Retinal pigment epithelial cell (primary cell): ENCODE measurements around the gene IRX2.

Experiments
- DNase-seq: peaks from one replicate; pipeline ENCODE4 v3.0.0-alpha.2; 2010; ENCODE audit warnings: low read depth
- H3K4me3 ChIP-seq: 2 replicates; pipeline ENCODE4 v1.5.1; 2011; ENCODE audit warnings: mild to moderate bottlenecking, low read length, control low read depth, moderate library complexity
- TF ChIP-seq, protein P1 (sequence below): conservative IDR thresholded peaks from 2 replicates; pipeline ENCODE4 v1.5.1; 2011; ENCODE audit warnings: low read depth, low read length, control low read depth, inconsistent platforms

The IRX2 gene

DNA sequence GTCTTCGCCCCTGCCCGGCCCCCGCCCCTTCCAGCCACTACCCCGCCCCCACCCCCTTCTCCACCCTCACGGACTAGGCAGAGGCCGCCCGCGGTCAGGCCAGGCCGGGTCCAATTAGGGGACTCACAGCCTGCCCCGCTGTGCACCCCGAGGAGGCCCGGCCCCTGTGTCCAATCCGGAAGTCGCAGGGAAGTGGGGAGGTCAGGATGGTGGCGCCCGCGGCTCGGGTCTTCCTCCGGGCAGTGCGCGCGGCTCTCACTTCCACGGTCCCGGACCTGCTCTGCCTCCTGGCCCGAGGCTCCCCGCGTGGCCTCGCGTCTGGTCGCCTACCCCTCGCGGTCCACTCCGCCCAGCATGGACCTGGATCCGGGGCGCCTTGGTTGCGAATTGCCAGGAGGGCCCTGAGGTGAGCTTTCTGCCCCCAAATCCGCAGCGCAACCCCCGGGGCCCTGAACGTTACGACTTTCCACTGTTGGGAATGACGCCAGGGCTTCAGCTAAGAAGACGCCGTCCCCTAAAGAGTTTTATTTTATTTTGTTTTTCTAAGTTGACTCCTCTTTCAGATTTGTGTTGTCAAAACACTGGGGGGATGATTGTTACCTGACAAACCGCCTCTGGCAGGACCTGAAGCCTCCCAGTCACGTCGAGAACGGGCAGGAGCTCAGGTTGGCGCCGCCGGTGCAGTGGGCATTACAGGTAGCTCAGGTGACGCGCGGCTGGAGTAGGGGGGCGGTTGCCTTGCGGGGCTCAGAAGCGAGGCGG lies 763 bp upstream of the IRX2 start:
- H3K4me3 ChIP-seq, result no peak overlapping the region
- TF ChIP-seq, protein P1, sequence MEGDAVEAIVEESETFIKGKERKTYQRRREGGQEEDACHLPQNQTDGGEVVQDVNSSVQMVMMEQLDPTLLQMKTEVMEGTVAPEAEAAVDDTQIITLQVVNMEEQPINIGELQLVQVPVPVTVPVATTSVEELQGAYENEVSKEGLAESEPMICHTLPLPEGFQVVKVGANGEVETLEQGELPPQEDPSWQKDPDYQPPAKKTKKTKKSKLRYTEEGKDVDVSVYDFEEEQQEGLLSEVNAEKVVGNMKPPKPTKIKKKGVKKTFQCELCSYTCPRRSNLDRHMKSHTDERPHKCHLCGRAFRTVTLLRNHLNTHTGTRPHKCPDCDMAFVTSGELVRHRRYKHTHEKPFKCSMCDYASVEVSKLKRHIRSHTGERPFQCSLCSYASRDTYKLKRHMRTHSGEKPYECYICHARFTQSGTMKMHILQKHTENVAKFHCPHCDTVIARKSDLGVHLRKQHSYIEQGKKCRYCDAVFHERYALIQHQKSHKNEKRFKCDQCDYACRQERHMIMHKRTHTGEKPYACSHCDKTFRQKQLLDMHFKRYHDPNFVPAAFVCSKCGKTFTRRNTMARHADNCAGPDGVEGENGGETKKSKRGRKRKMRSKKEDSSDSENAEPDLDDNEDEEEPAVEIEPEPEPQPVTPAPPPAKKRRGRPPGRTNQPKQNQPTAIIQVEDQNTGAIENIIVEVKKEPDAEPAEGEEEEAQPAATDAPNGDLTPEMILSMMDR, result no peak
- DNase-seq, result no peak

DNA sequence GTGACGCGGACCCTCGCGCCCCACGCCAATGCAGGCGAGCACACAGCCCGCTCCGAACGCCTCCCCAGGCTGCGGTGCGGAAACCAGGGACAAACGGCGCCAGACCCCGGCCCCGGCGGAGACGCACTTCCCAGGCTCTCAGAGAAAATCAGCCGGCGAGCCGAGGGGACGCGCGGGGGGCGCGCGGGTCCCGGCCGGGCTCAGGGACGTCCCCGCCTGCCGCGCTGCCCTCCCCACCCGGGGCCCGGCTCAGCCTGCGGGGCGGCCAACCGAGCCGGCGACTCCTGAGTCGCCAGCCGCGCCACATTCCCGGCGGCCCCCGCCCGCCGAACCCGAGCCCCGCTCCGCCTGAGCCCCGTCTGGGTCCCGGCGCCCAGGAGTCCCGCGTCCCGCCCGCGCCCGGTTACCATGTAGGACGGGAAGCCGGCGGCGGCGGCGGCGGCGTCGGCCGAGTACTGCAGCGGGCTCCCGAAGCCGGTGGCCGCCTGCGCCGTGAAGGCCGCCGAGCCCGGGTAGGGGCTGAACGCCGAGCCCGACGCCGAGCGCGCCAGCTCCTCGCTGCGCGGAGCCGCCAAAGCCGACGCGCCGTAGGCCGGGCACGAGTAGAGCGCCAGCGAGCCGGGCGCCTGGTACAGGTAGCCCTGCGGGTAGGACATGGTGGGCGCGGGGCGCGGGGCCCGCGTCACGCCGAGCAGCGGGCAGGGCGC lies 566 bp downstream of the IRX2 start:
- TF ChIP-seq, protein P1, result no peak
- no peak overlapping the region for H3K4me3 ChIP-seq
- DNase-seq, result no peak

DNA sequence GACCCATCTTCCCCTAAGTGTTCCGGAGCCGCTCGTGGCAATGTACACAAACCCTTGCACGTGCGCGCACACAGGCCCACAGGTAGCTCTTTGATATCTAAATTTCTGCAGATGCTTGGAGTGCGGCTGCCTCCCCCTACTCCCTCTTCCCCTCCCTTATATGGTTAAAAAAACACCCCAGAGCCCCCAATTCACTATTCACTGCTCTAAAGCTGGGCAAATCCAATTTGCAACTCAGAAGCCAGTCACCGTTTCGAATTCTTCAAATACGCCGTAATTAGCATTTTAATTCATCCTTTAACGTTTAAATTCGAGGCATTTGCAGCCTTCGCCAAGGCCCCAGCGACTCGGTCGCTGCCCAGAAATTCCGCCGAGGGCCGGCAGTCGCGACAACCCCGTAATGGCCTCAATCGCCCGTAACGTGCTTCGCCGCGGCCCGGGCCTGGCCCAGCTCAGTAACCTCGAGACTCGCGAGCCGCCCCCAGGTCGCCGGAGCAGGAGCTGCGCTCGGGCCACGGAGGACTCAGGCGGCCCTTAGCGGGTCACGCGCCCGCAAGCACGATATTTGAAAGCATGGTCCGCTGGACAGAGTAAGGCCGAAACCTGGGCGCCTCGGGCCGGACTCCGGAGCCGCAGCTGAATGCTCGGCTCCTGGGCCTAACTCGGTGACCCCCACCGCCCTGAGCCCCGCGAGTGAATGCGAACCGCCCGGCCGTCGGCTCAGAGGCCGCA lies 1.3 kb downstream of the IRX2 start:
- TF ChIP-seq, protein P1, result no peak
- no peak for DNase-seq
- no peak overlapping the region for H3K4me3 ChIP-seq

DNA sequence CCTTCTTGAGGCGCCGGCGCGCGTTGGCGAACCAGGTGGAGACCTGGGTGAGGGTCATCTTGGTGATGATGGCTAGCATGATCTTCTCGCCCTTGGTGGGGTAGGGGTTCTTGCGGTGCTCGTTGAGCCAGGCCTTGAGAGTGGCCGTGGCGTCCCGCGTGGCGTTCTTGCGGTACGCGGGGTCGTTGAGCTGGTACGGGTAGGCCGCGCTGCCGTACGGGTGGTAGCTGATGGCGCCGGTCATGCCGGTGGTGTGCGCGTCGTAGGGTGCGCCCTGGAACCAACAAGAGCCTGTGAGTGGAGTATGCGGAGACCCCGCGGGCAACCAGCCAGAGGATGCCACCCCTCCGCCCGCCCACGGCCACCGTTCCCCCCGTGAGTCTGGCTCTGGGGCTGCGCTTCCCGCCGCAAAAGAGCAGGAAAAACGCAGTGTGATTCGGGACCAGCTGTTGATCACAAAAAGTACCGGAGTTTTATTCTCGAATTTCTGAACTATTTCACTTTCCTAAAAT lies 1.9 kb downstream of the IRX2 start:
- DNase-seq, result no peak
- no peak overlapping the region for H3K4me3 ChIP-seq
- TF ChIP-seq, protein P1, result no peak

DNA sequence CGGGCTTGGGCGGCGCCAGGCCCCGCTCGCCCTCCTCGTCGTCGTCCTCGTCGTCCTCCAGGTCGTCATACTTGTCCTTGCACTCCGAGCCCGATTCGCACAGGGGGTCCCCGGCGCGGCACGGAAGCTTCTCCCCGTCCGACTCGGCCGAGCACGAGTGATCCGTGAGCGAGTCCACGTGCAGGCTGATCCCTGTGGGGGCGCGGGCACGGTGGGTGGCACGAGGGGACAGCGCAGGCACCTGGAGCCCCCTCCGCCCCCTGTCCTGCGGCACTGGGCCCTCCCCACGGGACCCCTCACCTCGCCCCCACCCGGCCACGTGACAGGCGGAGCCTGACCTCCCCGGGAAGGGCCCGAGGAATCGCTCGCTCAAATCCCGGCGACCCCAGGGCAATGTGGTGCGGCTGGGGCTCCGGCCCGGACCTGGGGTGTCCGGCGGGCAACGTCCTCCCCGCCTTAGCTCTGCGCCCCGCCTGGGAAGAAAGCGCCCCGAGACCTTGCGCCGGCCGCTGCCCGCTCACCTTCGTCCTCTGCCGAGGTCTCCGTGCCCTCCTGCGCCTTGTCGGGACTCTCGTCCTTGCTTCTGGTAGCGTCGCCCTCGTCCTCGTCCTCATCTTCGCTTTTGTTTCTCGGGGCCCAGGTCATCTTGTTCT lies 2.5 kb downstream of the IRX2 start:
- no peak for DNase-seq
- no peak overlapping the region for H3K4me3 ChIP-seq
- TF ChIP-seq, protein P1, result no peak

DNA sequence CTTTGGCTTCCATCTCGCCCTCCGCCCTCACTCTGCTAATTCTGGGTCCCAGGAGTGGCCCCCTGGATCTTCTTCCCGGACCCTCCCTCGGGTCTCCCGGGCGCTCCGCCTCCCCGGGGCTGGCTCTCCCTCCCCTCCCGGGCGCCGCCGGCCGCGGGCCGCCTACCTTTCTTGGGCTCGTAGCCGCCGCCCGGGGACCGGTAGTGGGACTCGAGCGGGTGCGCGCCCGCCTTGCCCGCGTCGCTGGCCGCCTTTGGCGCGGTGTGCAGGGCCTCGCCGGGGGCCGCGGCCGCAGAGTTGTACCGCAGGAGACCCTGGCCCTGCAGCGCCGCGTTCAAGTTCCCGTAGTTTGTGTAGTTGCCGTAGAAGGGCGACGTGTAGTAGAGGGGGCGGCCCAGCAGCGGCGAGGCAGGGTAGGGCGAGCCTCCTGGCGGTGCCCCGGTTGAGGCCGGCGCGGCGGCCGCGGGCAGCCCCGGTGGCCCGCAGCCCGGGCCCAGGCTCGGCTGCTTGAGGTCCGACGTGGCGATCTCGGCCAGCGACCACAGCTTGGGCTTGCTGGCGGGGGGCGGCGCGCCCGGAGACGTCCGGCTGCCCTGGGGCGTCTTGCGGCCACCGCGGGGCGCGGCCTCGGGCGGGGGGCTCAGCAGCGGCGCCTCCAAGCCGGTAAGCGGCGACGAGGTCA lies 3.2 kb downstream of the IRX2 start:
- no peak overlapping the region for H3K4me3 ChIP-seq
- TF ChIP-seq, protein P1, result no peak
- no peak for DNase-seq
